Measurements from ENCODE around the gene TTK.

GRCh38 chr6:80088637-80089036 is 84.2 kb downstream of the TTK start:
- TF ChIP-seq REST (IDR thresholded peaks at IDR 0.05; ENCODE audit: insufficient read depth in 1 of 2, low read depth in 2 of 2, low read length in 2 of 2) (no peak), SIN3A (IDR thresholded peaks at IDR 0.05; ENCODE audit: borderline replicate concordance, insufficient read depth, low read length) (no peak), TAF1 (IDR thresholded peaks at IDR 0.05; ENCODE audit: borderline replicate concordance, insufficient read depth, low read length) (no peak)
